GM12874 (cell line): ENCODE measurements around the gene PLEKHG3.

Source experiments
- CTCF ChIP-seq: IDR thresholded peaks from 2 replicates; pipeline ENCODE4 v1.5.1; 2011; ENCODE audit warnings: low read depth, mild to moderate bottlenecking, control low read depth, low read length, moderate library complexity; ENCODE audit not compliant: insufficient read depth

PLEKHG3 gene

GRCh38 chr14:64745511-64746091, 41.4 kb downstream of the PLEKHG3 start:
- no peak for TF ChIP-seq CTCF

GRCh38 chr14:64746298-64747250, 42.4 kb downstream of the PLEKHG3 start:
- no peak for TF ChIP-seq CTCF

DNA sequence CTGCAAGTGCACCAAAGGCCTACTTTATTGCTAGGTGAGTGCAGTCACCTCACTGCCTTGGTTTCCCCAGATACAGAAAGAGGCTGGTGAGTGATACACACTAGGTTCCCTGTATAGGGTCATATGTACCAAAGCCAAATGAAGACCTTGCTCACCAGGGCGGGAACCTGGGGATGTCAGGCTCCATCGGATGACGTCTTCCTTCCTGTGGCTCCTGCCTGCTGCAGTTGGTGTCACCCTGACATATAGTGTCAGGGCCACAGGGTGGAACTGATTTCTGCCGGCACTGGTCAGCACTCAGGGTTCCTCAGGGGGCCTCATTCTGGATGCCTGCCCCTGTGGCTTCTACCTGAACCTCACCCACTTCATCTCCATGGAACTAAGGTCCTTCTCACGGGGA, 43.1 kb downstream of the PLEKHG3 start:
- TF ChIP-seq CTCF: no peak

- no peak for TF ChIP-seq CTCF
These were observed 44.3 kb downstream of the PLEKHG3 start for GRCh38 chr14:64748521-64748920.

DNA sequence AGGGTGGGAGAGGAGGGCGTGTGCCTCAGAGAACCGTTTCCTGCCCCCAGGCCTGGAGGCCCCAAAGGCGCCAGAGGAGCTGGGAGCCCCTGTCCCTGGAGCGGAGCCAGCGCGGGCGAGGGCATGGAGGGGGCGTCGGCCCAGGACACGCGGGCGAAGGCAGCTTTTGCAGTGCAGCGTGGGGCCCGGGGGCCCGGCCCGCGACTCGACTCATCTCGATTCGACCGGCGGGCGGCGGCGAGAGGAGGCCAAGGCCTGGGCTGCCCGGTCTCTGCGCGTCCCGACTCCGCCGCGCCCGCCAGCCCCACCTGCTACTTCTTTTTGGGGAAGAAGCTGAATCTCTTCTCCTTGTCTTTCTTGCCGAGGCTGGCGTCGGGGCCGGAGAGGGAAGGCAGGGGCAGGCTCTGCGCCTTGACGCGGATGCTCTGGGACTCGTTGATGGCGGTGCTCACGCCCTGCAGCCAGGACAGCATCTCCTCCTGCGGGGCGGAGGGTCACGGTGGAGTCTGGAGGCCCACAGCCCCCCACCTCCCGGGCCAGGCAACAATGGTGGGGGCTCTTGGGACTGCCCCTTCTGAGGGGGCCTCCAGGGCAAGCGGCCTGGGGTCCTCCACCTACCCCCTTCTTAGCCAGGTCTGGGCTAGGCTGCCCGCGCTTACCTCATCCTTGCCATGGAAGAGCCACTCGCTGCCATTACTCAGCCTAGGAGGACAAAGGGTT, 44.9 kb downstream of the PLEKHG3 start:
- no peak for TF ChIP-seq CTCF

- no peak for TF ChIP-seq CTCF
These were observed 48.7 kb downstream of the PLEKHG3 start for GRCh38 chr14:64752909-64753308.

DNA sequence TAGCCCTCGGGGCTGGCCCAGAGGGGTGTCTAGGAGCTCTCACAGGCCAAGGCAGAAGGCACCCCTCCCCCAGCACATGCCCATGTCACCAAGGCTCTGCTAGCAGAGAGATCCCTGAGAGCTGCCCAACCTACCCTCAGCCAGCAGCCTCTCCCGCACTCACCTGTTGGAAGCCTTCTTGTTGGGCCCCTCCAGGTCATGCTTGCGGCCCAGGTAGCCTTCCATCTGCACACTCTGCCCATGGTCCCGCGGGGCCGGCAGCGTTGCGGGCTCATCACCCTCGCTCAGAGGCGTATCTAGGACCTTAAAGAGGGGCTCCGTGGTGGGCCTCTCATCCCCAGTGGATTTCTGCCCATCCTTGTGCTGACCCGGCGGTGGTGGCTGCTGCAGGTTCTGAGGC, 49.1 kb downstream of the PLEKHG3 start:
- TF ChIP-seq CTCF: no peak
